Measurements from ENCODE around the gene PLEKHG3. TPM values are rescaled to one million over a fixed set of nuclear protein-coding genes. Genes with fewer than 3 reads are reported as not detected.

Gene PLEKHG3
- total and polyA plus RNA-seq, 2 of the 13 experiments (the other 11 are each of a cell fraction or from before 2014, with no cell fraction given) = 7.1 to 9.8 TPM

GRCh38 chr14:64704143-64704742 lies at the start of gene PLEKHG3 (continued):
- TF ChIP-seq ZNF775 (CRISPR knock-in tag; IDR thresholded peaks at IDR 0.05; ENCODE audit: borderline replicate concordance) = no peak
- TF ChIP-seq ZBTB26 (CRISPR knock-in tag; IDR thresholded peaks at IDR 0.05; ENCODE audit: borderline replicate concordance) = no peak
- TF ChIP-seq MTA3 (CRISPR knock-in tag; IDR thresholded peaks at IDR 0.05) = no peak
- no peak for TF ChIP-seq ZBTB8A (CRISPR knock-in tag; IDR thresholded peaks at IDR 0.05; ENCODE audit: borderline replicate concordance, low read depth)
- TF ChIP-seq ZNF747 (CRISPR knock-in tag; IDR thresholded peaks at IDR 0.05; ENCODE audit: borderline replicate concordance) = no peak
- TF ChIP-seq MLX (CRISPR knock-in tag; IDR thresholded peaks at IDR 0.05) = no peak
- peak; percentile 28; the same call in 1 of the 2 replicates for TF ChIP-seq KAT8 (CRISPR knock-in tag; IDR thresholded peaks at IDR 0.05)
- TF ChIP-seq ZNF30 (CRISPR knock-in tag; IDR thresholded peaks at IDR 0.05) = 0 out of 2 replicates have a peak, but pooled peaks have one; percentile 21
- TF ChIP-seq ZNF430 (CRISPR knock-in tag; IDR thresholded peaks at IDR 0.05) = peak; percentile 41; the same call in 1 of the 2 replicates
- peak; percentile 79 for TF ChIP-seq HOXA3 (CRISPR knock-in tag; IDR thresholded peaks at IDR 0.05)
- TF ChIP-seq PATZ1 (CRISPR knock-in tag; IDR thresholded peaks at IDR 0.05) = peak; percentile 88
- peak; percentile 89 for TF ChIP-seq UBTF (CRISPR knock-in tag; IDR thresholded peaks at IDR 0.05)
- TF ChIP-seq CERS6 (CRISPR knock-in tag; IDR thresholded peaks at IDR 0.05) = no peak
- no peak for TF ChIP-seq ZNF816 (CRISPR knock-in tag; IDR thresholded peaks at IDR 0.05; ENCODE audit: borderline replicate concordance)
- no peak for TF ChIP-seq FOXA1 (IDR thresholded peaks at IDR 0.05)
- TF ChIP-seq FOXA1 (CRISPR knock-in tag; IDR thresholded peaks at IDR 0.05) = peak; percentile 3; the same call in 1 of the 2 replicates
- no peak for TF ChIP-seq SRSF9 (IDR thresholded peaks at IDR 0.05; ENCODE audit: borderline replicate concordance, insufficient read depth, low read depth, low read length, poor library complexity, severe bottlenecking)
- no peak for TF ChIP-seq ZNF83 (CRISPR knock-in tag; IDR thresholded peaks at IDR 0.05; ENCODE audit: borderline replicate concordance)
- TF ChIP-seq ZNF772 (CRISPR knock-in tag; IDR thresholded peaks at IDR 0.05) = peak; percentile 74
- TF ChIP-seq ZC3H4 (CRISPR knock-in tag; IDR thresholded peaks at IDR 0.05; ENCODE audit: borderline replicate concordance) = no peak
- TF ChIP-seq ZNF709 (CRISPR knock-in tag; IDR thresholded peaks at IDR 0.05) = peak; percentile 75
- TF ChIP-seq PRPF4 (IDR thresholded peaks at IDR 0.05; ENCODE audit: low read depth, low read length, poor library complexity, severe bottlenecking) = no peak
- no peak for TF ChIP-seq ZNF317 (CRISPR knock-in tag; IDR thresholded peaks at IDR 0.05)
